NCI-H524 (cell line): Measurements from ENCODE around the gene SNAPC5.

Experiments
- DNase-seq, 2 experiments: peaks; one replicate each; lab custom pipeline; 2025; lab: John Stamatoyannopoulos, UW

The SNAPC5 gene

GRCh38 chr15:66456211-66456610 lies 41.4 kb downstream of the SNAPC5 start:
- DNase-seq, result no peak

- DNase-seq, result no peak
These were observed 43.4 kb downstream of the SNAPC5 start for GRCh38 chr15:66454143-66454542.

GRCh38 chr15:66452971-66453580 lies 44.5 kb downstream of the SNAPC5 start:
- DNase-seq, result peak; percentile 21 to 49

- DNase-seq, result peak; percentile 33 to 80
These were observed 45.1 kb downstream of the SNAPC5 start for GRCh38 chr15:66452420-66452819.
